ENCODE measurements around the gene AFM. TPM values are rescaled to one million over a fixed set of nuclear protein-coding genes. Genes with fewer than 3 reads are reported as not detected.

The AFM gene
- total and polyA plus RNA-seq, 2 of the 13 experiments (the other 11 are each of a cell fraction or from before 2014, with no cell fraction given), result 0.13 to 1.8 TPM

GRCh38 chr4:73456177-73457022 lies 25.1 kb upstream of the AFM start (continued):
- TF ChIP-seq ZNF646 (CRISPR knock-in tag; IDR thresholded peaks at IDR 0.05) (no peak), SSRP1 (CRISPR knock-in tag; IDR thresholded peaks at IDR 0.05) (peak; percentile 85; the same call in 1 of the 2 replicates), NONO (IDR thresholded peaks at IDR 0.05) (no peak), NONO (CRISPR knock-in tag; conservative IDR thresholded peaks at IDR 0.05) (0 out of 2 replicates have a peak, but pooled peaks have one; percentile 4), ZC3H13 (CRISPR knock-in tag; IDR thresholded peaks at IDR 0.05) (0 out of 2 replicates have a peak, but pooled peaks have one; percentile 31), CSRNP1 (CRISPR knock-in tag; IDR thresholded peaks at IDR 0.05) (peak; percentile 34; the same call in 1 of the 2 replicates), ERF (CRISPR knock-in tag; IDR thresholded peaks at IDR 0.05) (no peak), ZBTB43 (CRISPR knock-in tag; conservative IDR thresholded peaks at IDR 0.05) (no peak), NR2F2 (IDR thresholded peaks at IDR 0.05; ENCODE audit: borderline replicate concordance, low read depth) (peak; percentile 29; the same call in 1 of the 2 replicates), RBM22 (optimal IDR thresholded peaks at IDR 0.05; ENCODE audit: low read length) (peak; percentile 97), IKZF5 (CRISPR knock-in tag; IDR thresholded peaks at IDR 0.05) (0 out of 2 replicates have a peak, but pooled peaks have one; percentile 32), ZMYM4 (CRISPR knock-in tag; IDR thresholded peaks at IDR 0.05) (no peak), ARNT2 (CRISPR knock-in tag; IDR thresholded peaks at IDR 0.05; ENCODE audit: low read depth) (peak; percentile 36; the same call in 1 of the 2 replicates), HIC2 (CRISPR knock-in tag; IDR thresholded peaks at IDR 0.05; ENCODE audit: low read depth) (no peak)
